NCI-H82 treated with DMSO at 0.1 percent for 48 hours (cell line): Measurements from ENCODE around the gene LSM4.
A peak's percentile ranks its signal among the peaks of the same experiment; 100 is the strongest.
"Not testable (repeated sequence)": the region's sequence is repeated elsewhere in the genome, so short reads cannot be mapped to it uniquely, and the experiment has no call there.

Experiments used
- DNase-seq: peaks from one replicate; lab custom pipeline; 2025; ENCODE audit not compliant: unreplicated experiment; lab: John Stamatoyannopoulos, UW

LSM4 gene

DNA sequence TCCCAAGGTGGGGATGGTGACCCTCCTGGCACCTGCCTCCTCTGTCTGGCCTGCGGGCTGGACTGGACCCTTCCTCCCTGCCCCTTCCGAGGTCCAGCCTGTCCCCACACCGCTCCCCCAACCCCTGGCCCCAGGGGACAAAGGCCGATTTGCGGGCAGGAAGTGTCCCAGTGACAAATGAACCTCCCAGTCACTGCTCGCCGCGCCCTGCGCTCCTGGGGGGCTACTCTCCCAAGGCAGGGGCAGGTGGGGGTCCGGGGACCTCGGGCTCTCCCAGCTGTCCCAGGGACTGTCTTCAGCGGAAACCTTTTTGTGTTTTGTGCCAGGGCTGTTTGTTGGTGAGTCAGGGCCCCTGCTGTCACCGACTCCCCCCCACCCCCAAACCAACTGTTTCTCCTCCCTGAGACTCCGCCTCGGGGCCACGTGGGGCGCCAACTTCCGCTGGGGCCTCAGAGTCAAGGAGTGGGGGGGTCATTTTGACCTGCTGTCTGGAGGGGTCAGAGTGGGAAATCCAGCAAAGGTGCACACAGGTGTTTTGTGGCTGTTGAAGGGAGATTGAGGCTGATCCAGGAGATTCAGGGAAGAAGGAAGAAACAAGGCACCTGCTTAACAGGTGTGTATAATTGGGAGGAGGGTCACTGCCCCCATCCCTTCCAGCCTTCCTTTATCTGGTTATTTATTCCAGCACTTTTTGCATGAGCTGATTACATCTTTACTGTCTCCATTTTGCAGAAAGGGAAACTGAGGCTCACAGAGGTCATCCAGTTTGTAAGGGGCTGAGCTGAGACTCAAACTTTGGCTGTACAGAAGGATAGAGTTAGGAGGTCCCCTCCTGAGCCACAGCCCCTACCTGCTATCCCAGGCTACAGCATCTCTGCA is 18.4 kb upstream of the LSM4 start:
- no peak for DNase-seq

GRCh38 chr19:18340190-18340989 is 17.5 kb upstream of the LSM4 start, which contains the start of gene PGPEP1:
TSS of gene PGPEP1 (plus strand) at chr19:18340598. CDS start at chr19:18340682, 84 bp downstream.
- no peak for DNase-seq

DNA sequence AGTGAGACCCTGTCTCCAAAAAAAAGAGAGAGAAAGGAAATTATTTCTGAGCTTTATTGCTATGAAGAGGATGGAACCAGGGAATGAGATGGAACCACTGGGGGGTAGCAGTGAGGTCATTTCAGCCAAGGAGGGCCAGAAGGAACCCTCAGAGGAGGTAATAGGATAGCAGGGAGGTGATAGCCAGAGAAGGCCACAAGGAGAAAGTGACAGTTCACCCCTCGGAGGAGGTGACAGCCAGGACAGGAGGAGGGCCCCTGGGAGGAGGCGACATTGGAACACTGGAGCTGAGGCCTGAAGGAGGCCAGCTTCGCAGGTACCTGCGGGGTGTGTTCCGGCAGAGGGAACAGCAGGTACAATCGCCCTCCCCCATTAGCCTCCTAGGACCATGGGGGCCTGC is 16.8 kb upstream of the LSM4 start:
- DNase-seq, result no peak

DNA sequence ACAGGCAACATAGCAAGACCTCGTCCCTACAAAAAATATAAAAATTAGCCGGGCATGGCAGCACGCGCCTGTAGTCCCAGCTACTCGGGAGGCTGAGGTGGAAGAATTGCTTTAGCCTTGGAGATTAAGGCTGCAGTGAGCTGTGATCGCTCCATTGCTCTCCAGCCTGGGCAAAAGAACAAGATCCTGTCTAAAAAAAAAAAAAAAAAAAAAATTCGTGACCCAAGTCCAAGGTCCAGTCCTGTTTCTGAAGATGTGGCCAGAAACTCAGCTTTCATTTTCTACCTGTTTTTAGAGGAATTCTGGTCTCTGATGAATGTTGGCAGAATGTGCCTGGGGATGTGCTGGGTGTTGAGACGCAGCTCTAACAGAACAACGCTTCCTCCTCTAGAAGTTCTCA is 15.7 kb upstream of the LSM4 start:
- no peak for DNase-seq

GRCh38 chr19:18336121-18336520 is 13.2 kb upstream of the LSM4 start:
- no peak for DNase-seq

GRCh38 chr19:18333680-18334079 is 10.8 kb upstream of the LSM4 start:
- no peak for DNase-seq

GRCh38 chr19:18332917-18333530 is 10.1 kb upstream of the LSM4 start:
- DNase-seq, result no peak

DNA sequence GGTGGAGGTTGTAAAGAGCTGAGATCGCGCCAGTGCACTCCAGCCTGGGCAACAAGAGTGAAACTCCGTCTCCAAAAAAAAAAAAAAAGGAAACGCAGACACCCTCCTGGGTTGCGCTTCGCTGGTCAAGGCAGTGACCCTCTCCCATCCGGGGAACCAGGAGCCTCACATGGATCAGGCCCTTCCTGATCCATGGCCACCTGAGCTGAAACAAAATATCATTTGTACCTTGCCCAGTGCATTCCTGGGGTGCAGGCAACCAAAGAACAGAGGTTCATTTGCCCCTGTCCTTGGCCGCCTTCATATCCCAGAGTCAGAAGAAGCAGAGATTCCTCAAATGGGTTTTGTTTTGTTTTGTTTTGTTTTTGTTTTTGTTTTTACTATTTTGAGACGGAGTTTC is 8.0 kb upstream of the LSM4 start:
- DNase-seq, result no peak

DNA sequence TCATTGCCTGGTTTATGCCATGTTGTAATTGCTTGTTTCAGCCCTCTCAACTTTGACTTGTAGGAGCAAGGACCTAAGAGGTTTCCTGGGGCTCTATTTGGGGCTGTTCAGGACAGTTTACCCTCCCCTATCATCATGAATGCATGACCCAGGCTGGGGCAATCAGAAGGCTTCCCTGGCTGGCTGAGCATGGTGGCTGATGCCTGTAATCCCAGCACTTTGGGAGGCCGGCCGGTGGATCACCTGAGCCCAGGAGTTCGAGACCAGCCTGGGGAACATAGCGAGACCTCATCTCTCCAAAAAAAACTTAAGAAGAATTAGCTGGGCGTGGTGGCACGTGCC is 6.1 kb upstream of the LSM4 start:
- no peak for DNase-seq

GRCh38 chr19:18328340-18329034 is 5.6 kb upstream of the LSM4 start:
- DNase-seq, result peak; percentile 100

DNA sequence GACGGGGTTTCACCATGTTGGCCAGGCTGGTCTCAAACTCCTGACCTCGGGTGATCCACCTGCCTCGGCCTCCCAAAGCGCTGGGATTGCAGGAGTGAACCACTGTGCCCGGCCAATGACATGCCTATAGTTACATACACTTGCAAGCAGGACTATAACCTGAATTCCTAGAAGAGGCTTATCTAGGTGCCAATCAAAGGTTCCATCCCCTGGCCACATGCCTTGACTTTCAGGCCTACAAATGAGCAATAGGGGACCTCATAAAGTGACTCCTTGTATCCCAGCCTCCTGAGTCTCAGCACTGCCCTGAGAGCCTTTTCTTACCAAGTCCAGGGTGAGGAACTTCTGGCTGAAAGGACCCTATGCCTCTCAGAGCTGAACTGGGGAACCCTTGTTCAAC is 3.9 kb upstream of the LSM4 start:
- DNase-seq, result no peak

DNA sequence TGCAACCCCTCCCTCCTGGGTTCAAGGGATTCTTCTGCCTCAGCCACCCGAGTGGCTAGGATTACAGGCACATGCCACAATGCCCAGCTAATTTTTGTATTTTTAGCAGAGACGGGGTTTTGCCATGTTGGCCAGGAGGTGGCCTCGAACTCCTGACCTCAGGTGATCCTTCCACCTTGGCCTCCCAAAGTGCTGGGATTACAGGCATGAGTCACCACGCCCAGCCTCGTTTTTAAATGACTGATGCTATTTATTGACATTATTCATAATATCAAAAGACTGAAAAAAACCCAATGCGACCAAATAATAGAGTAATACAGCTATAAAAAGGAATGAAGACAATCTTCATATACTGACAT is 1.5 kb upstream of the LSM4 start:
- not testable (repeated sequence) for DNase-seq

GRCh38 chr19:18322318-18322758 is 538 bp downstream of the LSM4 start:
- peak; percentile 20 for DNase-seq

- no peak for DNase-seq
Observed at GRCh38 chr19:18321734-18322102, 1.2 kb downstream of the LSM4 start.

DNA sequence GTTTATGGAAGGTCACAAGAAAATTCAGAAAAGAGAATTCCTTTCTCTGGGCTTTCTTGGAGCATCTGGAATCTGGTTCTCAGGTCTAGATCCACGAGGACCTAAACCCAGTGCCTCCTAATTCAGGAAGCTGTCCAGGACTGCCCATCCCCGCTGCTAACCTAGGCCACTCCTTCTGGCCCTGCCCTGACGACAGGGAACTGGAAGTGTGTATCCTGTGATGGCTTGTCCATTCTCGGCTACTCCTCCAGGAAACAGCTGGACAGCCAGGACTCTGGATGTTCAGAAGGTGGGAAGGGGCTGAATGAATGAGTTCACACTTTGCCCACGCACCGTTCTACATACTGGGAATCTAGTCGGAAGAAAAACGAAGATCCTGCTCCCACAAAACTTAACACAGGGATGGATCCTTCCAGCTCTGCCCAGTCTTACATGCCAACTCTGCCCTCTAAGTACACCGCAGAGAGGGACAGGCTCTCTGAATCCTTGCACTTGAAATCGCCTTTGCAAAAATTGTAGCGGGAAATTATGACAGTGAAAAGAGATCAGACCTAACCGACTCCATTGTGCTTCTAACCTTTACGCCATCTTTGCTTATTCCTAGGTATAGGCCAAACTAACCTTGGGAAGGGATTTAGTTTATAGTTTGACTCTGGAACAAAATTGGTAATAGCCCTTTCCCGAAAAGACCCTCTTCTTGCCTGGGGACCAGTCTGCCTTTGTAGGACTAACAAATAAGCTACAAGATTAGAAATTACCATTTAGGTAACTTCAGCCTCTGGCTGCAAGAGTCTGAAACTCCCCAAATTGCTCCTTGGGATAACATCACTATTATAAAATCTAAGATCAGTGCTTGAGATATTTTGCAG is 1.8 kb downstream of the LSM4 start:
- no peak for DNase-seq

- DNase-seq, result no peak
Observed at GRCh38 chr19:18319591-18320135, 3.2 kb downstream of the LSM4 start.

- no peak for DNase-seq
Observed at GRCh38 chr19:18317961-18318800, 4.7 kb downstream of the LSM4 start.

- DNase-seq, result no peak
Observed at GRCh38 chr19:18313398-18313797, 9.5 kb downstream of the LSM4 start.

GRCh38 chr19:18312092-18312534 is 10.8 kb downstream of the LSM4 start:
- DNase-seq, result no peak
